Stomach (tissue), 4 donors: ENCODE results near the gene AP3D1.

Experiments
- EP300 ChIP-seq: sonication (generic); formaldehyde crosslinking; IDR thresholded peaks from one replicate; pipeline ENCODE4 v1.6.1; 2017; ENCODE audit warnings: antibody characterized with exemption
- POLR2A ChIP-seq, 4 donors: fragments of 450-650 bp; IDR thresholded peaks; one replicate each; pipeline ENCODE4 v1.6.1; 2016; ENCODE audit warnings: antibody characterized with exemption in 4 of 4, control low read depth in 2 of 4, mild to moderate bottlenecking in 1 of 4, moderate library complexity in 1 of 4
- TF ChIP-seq, protein P1 (sequence below), 7 experiments: fragments of 450-650 bp in 4 of 7; fragments of 200-600 bp in 3 of 7; sonication (generic) in 3 of 7; IDR thresholded peaks; one replicate each; pipeline ENCODE4 v1.5.1; 2016 to 2019; ENCODE audit warnings: antibody characterized with exemption in 7 of 7, control low read depth in 2 of 7, mild to moderate bottlenecking in 1 of 7

GRCh38 chr19:2056837-2057192 is 94.6 kb downstream of the AP3D1 start:
- TF ChIP-seq, protein P1, sequence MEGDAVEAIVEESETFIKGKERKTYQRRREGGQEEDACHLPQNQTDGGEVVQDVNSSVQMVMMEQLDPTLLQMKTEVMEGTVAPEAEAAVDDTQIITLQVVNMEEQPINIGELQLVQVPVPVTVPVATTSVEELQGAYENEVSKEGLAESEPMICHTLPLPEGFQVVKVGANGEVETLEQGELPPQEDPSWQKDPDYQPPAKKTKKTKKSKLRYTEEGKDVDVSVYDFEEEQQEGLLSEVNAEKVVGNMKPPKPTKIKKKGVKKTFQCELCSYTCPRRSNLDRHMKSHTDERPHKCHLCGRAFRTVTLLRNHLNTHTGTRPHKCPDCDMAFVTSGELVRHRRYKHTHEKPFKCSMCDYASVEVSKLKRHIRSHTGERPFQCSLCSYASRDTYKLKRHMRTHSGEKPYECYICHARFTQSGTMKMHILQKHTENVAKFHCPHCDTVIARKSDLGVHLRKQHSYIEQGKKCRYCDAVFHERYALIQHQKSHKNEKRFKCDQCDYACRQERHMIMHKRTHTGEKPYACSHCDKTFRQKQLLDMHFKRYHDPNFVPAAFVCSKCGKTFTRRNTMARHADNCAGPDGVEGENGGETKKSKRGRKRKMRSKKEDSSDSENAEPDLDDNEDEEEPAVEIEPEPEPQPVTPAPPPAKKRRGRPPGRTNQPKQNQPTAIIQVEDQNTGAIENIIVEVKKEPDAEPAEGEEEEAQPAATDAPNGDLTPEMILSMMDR (IDR thresholded peaks at IDR 0.05), result no peak
- TF ChIP-seq POLR2A (IDR thresholded peaks at IDR 0.05) (no peak), EP300 (no peak)
